Prostate gland (tissue), 2 donors: ENCODE results near the gene CFAP100. TPM values are rescaled to one million over a fixed set of nuclear protein-coding genes. Genes with fewer than 3 reads are reported as not detected.

Source experiments
- DNase-seq: peaks from one replicate; pipeline ENCODE4 v3.0.0-alpha.2; 2019; ENCODE audit warnings: low spot score
- H3K27ac ChIP-seq, 2 donors: fragments of 200-600 bp; sonication (generic); 2 replicates each; pipeline ENCODE4 v1.5.1; 2017 to 2019
- H3K27me3 ChIP-seq: fragments of 200-600 bp; sonication (generic); replicated peaks from 2 replicates; pipeline ENCODE4 v1.5.1; 2019; ENCODE audit not compliant: insufficient read depth
- H3K36me3 ChIP-seq, 2 donors: fragments of 200-600 bp; sonication (generic); 1 replicate in 1 of 2; 2 replicates in 1 of 2; pipeline versions ENCODE4 v1.5.1 to v1.8.1; 2017 to 2019
- H3K4me1 ChIP-seq: fragments of 200-600 bp; sonication (generic); replicated peaks from 2 replicates; pipeline ENCODE4 v1.5.1; 2019
- H3K4me3 ChIP-seq, 2 donors: fragments of 200-600 bp; sonication (generic); 2 replicates each; pipeline ENCODE4 v1.5.1; 2017 to 2019
- H3K9me3 ChIP-seq: fragments of 200-600 bp; sonication (generic); 2 replicates; pipeline ENCODE4 v1.5.1; 2017
- POLR2A ChIP-seq: fragments of 450-650 bp; IDR thresholded peaks from one replicate; pipeline ENCODE4 v1.6.1; 2016; ENCODE audit warnings: antibody characterized with exemption, mild to moderate bottlenecking
- POLR2AphosphoS5 ChIP-seq: sonication (generic); formaldehyde crosslinking; IDR thresholded peaks from one replicate; pipeline ENCODE4 v1.6.1; 2017; ENCODE audit warnings: antibody characterized with exemption
- WGBS: methylation state at CpG from one replicate; pipeline ENCODE4 v1.1.5; 2018; 5-methylcytosine and 5-hydroxymethylcytosine counted together
- intact Hi-C: fragments of 100-400 bp; cut with DNase I; formaldehyde crosslinking; loops from one replicate; pipeline ENCODE4 v1.14.2; 2022
- total RNA-seq, 2 donors: library from RNA; depleted of rRNA; stranded (reverse); fragments of >200 nt; gene quantifications; one replicate each; pipeline ENCODE4 v1.1.0, GENCODE V29; 2016

Gene CFAP100
- total RNA-seq, 2 donors from 2014 or later = 2.3 TPM; not detected in 1

- 98% methylated on average over 9 of the region's 9 CpGs for WGBS
- intact Hi-C loops = no loop called here
- no peak for DNase-seq
- Histone ChIP-seq H3K9me3 (no peaks in the 10 kb centered on the region), H3K36me3 (no peaks in the 10 kb centered on the region), H3K27me3 (no peaks in the 10 kb centered on the region), H3K4me3 (no peak overlapping the region), H3K4me1 (no peaks in the 10 kb centered on the region), H3K27ac (no peak overlapping the region)
- TF ChIP-seq POLR2A = no peak
- TF ChIP-seq POLR2AphosphoS5 = no peak
Observed at GRCh38 chr3:126485956-126486355, 91.2 kb downstream of the CFAP100 start.

Other genes with a start within 250 kb of the CFAP100 start
- 10 to 100 TPM; 19.6 to 57.3 TPM for gene ALDH1L1, start 214.3 kb upstream of the CFAP100 start, total RNA-seq
- gene KLF15, start 37.5 kb upstream of the CFAP100 start, total RNA-seq = 10 to 100 TPM; 52.7 to 72.6 TPM
- 10 to 100 TPM; 47.7 to 87.0 TPM for gene ZXDC, start 81.0 kb downstream of the CFAP100 start, total RNA-seq
- gene UROC1, start 122.9 kb downstream of the CFAP100 start, total RNA-seq = under 1 TPM in 1 of 2 donors, not detected in 1; 0.17 TPM
- gene CHST13, start 129.2 kb downstream of the CFAP100 start, total RNA-seq = 1 to 10 TPM in 1 of 2 donors, not detected in 1; 6.9 TPM
- 1 to 10 TPM in 1 of 2 donors, not detected in 1; 4.9 TPM for gene C3orf22, start 164.0 kb downstream of the CFAP100 start, total RNA-seq